Caki2 (cell line): ENCODE results near the gene PWWP2A. TPM values are rescaled to one million over a fixed set of nuclear protein-coding genes. Genes with fewer than 3 reads are reported as not detected.
"Not testable (repeated sequence)": the region's sequence is repeated elsewhere in the genome, so short reads cannot be mapped to it uniquely, and the experiment has no call there.

Source experiments
- DNase-seq: peaks from one replicate; pipeline ENCODE4 v3.0.0-alpha.2; 2015; ENCODE audit warnings: low read depth
- in situ Hi-C: cut with HindIII; loops from 2 replicates; pipeline ENCODE4 v1.10.0; 2016; ENCODE audit warnings: low sequenced_read_pairs, low pct_unique_long_range_greater_than_20kb, mixed read lengths
- total RNA-seq: library from RNA; depleted of rRNA; stranded (reverse); fragments of >200 nt; shearing (Covaris generic); gene quantifications from 2 replicates; pipeline ENCODE4 v1.2.3, GENCODE V29; 2014; ENCODE audit warnings: low replicate concordance; rRNA removed

PWWP2A gene, protein sequence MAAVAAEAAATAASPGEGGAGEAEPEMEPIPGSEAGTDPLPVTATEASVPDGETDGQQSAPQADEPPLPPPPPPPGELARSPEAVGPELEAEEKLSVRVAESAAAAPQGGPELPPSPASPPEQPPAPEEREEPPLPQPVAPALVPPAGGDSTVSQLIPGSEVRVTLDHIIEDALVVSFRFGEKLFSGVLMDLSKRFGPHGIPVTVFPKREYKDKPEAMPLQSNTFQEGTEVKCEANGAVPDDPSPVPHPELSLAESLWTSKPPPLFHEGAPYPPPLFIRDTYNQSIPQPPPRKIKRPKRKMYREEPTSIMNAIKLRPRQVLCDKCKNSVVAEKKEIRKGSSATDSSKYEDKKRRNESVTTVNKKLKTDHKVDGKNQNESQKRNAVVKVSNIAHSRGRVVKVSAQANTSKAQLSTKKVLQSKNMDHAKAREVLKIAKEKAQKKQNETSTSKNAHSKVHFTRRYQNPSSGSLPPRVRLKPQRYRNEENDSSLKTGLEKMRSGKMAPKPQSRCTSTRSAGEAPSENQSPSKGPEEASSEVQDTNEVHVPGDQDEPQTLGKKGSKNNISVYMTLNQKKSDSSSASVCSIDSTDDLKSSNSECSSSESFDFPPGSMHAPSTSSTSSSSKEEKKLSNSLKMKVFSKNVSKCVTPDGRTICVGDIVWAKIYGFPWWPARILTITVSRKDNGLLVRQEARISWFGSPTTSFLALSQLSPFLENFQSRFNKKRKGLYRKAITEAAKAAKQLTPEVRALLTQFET
- total RNA-seq, result 16.2 and 31.2 TPM in 2 replicates

DNA sequence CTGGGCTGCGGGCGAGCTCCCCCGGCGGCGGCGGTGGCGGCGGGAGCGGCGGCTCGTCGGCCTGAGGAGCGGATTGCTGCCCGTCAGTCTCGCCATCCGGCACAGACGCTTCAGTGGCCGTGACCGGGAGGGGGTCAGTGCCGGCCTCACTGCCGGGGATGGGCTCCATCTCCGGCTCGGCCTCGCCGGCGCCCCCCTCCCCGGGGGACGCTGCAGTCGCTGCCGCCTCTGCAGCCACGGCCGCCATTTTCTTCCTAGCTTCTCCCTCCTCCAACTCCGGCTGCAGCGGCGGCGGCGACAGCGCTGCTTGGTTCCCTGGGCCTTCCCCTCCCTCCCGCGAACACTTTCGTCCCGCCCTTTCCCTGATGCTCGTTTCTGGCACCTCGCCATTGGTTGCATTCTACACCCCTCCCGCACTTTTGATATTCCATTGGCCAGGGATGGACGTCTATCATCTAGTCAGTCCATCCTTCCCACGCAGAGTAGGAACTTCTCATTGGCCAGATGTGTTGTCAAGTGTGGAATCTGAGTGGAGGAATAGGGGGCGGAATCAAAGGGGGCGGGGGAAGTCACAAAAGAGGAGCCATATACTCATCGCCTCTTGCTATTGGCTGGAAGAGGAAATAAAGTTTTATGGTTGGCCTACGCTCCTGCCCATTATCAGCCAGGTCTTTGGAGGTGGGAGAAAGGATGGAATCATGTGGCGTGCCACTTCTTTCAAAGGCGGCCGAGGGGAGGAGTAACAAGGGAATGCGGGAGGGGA lies at the start of gene PWWP2A:
TSS of gene PWWP2A (minus strand) at position 309 of the 763 bp plus-strand sequence. CDS start at position 247, 62 bp downstream.
- in situ Hi-C loops, result no loop called here
- DNase-seq, result peak; percentile 100

DNA sequence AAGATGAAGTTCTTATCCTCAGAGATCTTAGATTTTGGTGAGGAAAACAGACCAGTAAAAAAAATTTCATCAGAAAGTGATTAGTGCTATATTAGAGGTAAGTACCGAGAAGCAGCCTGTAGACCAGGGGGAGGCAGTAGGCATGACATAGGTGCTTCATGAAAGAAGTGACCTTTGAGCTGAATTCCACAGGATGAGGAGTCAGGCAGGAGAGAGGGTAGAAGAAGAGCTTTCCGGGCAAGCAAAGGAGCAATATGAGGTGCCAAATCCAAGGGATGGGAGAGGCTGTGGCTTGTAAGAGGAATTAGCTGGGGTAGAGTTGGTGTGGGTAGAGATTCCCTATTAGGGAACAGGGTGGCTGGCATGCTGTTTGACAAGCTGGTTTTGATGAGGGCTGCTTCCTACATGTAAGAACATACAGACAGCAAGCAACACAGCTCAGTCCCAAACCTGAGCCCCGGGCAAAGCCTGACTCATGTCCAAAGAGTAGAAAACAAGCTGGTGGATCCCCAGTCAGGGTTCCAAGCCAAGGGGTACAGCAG lies 48.4 kb upstream of the PWWP2A start:
- in situ Hi-C loops, result no loop called here
- DNase-seq, result no peak

DNA sequence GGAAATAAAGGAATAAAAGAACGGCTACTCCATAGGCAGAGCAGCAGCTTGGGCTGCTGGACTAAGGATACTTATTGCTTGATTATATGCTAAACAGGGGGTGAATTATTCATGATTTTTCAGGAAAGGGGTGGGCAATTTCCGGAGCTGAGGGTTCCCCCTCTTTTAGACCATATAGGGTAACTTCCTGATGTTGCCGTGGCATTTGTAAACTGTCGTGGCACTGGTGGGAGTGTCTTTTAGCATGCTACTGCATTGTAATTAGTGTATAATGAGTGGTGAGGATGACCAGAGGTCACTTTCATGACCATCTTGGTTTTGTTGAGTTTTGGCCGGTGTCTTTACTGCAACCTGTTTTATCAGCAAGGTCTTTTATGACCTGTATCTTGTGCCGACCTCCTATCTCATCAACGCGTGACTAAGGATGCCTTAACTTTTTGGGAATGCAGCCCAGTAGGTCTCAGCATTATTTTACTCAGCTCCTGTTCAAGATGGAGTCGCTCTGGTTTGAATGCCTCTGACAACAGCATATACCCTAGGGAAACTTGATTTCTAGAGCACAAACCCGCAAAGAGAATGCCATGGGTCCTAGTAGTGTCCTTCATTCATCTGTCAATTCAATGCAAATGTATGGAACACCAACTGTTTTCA lies 47.8 kb upstream of the PWWP2A start:
- in situ Hi-C loops, result no loop called here

DNA sequence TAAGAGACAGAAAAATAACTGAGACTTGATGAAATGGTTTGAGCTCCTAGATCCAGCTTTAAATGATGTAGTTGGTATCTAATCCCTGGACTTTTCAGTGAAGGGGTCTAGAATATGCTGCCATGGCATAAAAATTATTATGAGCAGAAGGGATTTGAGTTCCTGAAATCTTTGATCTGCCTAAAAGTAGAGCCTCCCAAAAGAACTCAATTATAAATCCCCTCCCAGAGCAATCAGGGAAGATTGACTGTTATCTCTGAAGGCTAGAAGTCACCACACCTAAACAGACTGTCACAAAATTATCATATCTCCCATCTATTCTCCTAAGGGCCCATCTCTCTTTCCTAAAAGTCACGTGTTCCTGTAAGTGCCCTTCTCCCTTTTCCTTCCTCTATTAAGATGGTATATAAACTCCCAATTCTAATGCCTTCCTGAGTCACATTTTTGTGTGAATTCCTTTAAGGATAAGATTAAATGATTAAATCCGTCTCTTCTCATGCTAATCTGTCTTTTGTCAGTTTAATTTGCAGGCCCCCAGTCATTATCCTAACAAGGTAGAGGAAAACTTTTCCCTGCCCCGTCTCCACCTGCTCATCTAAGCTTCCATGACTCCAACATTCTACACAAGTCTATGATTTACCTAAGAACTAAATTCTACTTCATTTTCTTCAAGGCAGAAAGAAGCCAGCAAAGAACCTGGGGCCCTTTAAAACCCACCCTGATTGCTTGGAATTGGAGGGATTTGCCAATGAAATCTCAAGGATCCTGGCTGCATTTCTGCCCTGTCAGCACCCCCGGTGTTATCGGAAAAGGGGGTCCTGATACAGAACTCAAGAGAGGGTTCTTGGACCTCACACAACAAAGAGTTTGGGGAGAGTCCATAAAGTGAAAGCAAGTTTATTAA lies 47.1 kb upstream of the PWWP2A start:
- in situ Hi-C loops, result no loop called here
- DNase-seq, result no peak

More for the DNA sequence above, 47.8 kb upstream of the PWWP2A start:
- no peak for DNase-seq

DNA sequence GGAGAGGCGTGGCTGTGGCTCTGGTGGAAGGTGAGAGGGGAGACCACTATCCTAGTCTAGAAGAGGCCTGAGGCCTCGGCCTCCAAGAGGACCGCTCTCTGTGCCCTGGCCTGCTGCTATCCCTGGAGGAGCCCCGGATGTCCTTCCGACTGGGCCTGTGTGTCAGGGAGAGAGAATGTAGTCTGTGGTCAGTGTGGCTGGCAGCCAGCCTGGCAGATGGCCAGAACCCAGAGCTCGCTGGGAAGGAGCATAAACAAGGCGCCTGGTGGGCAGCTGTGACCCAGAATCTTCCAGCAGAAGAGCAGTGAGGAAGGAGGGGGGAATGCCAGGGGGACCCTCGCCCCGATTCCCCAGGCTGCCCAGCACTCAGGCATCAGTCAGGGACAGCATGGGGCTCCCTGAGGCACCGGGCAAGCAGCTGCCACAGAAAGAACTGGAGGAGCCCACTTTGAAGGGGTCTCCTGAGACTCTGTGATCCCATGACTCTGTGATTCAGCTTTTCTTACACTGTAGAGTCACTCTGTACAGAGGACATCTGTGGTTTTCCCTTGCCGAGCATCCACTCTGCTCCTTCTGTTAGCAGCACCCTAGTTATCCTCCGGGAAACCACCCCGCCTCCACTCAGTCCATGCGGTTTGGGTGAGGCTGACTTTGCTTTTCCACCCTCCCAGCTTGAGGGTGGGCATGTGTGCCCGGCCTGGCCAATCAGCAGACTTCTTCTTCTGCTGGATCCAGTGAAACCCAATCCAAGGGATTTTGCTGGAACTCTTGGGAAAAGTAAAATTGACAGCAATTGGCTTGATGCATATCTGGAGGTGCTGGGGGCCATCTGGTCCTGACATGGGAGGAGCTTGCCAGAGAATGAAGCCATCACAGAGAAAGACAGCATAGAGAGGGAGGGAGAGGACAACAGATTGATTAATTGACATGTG lies 46.2 kb upstream of the PWWP2A start:
- in situ Hi-C loops, result no loop called here
- peak; percentile 100 for DNase-seq

DNA sequence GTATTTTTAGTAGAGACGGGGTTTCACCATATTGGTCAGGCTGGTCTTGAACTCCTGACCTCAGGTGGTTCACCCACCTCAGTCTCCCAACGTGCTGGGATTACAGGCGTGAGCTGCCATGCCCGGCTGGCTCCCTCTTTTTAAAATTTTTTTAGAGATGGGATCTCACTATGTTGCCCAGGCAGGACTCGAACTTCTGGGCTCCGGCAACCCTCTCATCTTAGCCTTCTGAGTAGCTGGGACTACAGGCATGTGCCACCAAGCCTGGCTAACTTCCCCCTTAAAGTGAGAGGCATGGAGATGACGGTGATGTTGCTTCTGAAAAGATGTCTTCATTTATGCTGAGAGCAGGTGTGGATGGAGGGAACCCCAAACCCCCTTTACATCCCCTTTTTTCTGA lies 43.7 kb upstream of the PWWP2A start:
- in situ Hi-C loops, result no loop called here
- DNase-seq, result no peak

DNA sequence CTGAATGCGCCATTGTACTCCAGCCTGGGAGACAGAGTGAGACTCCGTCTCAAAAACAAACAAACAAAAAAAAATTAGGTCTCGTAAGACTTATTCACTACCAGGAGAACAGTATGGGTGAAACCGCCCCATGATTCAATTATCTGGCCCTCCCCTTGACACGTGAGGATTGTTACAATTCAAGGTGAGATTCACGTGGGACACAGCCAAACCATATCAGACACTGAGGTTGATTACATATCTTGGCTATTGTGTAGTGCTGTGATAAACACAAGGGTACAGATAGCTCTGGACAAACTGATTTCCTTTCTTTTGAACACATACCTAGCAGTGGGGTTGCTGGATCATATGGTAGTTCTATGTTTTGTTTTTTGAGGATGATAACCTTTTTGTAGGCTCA lies 42.4 kb upstream of the PWWP2A start:
- in situ Hi-C loops, result no loop called here
- no peak for DNase-seq

DNA sequence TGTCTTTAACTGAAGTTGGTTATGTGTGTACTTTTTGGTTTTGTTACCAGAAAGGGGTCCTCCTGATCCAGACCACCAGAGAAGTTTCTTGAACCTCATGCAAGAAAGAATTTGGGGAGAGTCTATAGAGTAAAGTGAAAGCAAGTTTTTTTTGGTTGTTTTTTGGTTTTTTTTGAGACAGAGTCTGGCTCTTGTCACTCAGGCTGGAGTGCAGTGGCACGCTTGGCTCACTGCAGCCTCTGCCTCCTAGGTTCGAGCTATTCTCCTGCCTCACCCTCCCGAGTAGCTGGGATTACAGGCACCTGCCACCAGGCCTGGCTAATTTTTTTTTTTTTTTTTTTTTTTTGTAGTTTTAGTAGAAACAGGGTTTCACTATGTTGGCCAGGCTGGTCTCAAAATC lies 41.6 kb upstream of the PWWP2A start:
- in situ Hi-C loops, DNase-seq: not testable (repeated sequence)

DNA sequence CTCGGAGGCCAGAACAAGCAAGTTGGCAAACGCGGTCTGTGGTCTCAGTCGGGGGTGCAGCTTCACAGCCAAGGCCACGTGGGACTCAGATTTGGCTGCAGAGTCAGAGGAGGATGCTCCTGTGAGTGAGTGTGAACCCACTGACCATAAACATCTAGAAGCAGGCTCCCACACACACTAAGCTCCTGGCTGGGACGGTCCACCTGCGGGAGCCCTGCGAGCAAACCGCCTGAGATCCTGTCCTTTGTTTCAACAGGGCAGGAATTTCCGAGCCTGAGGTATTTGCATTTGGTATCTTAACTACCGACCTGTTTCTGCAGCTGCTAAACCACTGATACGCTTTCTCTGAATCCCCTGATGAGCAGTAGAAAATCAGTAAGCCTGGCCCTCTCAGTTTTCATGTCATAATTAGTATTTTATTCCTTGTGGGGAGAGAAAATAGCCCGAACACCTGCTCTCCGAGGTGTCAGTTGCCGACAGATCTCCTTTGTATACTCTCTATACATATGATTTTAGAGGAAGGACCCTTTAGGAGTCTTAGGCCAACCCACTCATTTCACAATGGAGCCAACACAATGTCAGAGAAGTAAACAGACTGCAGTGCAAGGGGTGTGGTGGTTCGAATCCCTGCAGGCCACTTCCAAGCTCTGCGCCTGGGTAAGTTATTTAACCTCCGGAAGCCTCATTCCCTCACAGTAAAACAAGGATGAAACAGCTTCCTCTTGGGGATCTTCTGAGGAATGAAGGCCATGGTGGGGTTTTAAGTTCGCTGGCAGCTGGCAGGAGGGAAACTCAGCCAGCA lies 40.9 kb upstream of the PWWP2A start:
- DNase-seq, result no peak
- in situ Hi-C loops, result no loop called here

DNA sequence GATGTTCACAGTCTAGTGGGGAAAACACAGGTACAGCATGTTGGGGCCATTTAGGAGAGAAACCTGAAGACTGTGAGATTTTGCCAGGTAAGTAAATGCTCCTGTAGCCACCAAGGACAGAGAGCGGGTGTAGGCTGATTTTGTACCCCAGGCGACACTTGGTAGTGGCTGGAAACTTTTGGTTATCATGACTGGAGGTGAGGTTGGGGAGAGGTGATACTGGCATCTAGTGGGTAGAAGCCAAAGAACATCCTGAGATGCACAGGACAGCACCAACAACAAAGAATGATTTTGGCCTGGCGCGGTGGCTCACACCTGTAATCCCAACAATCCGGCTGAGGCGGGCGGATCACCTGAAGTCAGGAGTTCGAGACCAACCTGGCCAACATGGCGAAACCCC lies 38.8 kb upstream of the PWWP2A start:
- in situ Hi-C loops, result no loop called here
- DNase-seq, result no peak

DNA sequence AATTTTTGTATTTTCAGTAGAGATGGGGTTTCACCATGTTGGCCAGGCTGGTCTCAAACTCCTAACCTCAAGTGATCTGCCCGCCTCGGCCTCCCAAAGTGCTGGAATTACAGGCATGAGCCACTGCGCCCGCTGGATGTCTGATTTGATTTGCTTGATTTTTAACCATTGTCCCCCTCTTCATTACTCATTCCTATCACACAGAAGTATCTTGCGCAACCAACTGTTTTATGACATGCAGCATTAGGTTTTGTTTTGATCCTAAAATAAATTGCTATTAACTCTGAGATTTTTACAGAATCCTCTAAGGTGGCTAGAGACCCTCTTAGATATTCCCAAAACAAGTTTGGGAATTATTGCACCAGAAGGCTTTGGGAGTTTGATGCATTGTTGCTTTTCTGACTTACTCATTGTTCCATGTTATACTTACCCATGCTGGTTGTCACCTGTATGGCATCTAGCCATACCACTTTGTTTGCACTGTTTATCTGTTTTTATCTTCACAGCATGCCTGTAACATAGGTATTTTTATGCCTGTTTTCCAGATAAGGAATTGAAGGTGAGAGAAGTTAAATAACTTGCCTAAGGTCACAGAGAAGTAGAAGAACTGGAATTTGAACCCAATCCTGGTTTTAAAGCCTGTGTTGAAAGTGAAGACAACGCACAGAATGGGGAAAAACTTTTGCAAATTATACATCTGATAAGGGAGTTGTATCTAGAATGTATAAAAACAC lies 35.9 kb upstream of the PWWP2A start:
- no peak for DNase-seq
- in situ Hi-C loops, result no loop called here

DNA sequence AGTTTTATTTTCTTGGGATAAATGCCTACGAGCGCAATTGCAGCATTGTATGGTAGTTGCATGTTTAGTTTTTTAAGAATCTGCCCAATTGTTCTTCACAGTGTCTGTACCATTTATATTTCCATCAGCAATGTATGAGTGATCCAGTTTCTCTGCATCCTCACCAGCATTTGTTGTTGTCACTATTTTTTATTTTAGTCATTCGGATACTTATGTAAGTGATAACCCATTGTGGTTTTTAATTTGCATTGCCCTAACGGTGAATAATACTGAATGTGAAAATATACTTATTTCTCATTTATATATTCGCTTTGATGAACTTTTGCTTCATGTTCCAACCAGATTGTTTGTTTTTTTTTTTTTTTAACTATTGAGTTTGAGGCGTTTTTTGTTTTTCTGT lies 33.7 kb upstream of the PWWP2A start:
- in situ Hi-C loops, result no loop called here
- no peak for DNase-seq

DNA sequence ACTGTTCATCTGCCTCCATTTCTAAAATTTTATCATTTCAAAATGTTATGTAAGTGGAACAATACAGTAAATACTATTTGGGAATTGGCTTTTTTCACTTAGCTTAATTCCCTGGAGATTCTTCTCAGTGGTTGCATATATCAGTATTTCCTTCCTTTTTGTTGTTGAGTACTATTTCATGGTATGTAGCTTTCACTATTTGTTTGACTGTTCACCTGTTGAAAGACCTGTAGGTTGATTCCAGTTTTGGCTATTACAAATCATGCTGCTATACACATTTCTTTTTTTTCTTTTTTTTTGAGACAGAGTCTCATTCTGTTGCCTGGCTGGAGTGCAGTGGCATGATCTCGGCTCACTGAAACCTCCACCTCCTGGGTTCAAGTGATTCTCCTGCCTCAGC lies 33.0 kb upstream of the PWWP2A start:
- no peak for DNase-seq
- in situ Hi-C loops, result no loop called here

DNA sequence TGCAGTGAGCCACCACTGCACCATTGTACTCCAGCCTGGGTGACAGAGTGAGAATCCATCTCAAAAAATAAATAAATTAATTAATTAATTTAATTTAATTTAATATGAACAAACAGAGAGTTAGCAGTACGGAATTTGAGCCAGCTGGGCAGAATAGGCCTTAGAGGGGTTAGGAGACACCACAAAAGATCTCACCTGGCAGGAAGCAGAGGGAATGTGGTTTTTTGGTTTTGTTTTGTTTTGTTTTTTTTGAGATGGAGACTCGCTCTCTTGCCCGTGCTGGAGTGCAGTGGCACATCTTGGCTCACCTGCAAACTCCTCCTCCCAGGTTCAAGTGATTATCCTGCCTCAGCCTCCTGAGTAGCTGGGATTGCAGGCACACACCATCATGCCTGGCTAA lies 31.8 kb upstream of the PWWP2A start:
- in situ Hi-C loops, result no loop called here

DNA sequence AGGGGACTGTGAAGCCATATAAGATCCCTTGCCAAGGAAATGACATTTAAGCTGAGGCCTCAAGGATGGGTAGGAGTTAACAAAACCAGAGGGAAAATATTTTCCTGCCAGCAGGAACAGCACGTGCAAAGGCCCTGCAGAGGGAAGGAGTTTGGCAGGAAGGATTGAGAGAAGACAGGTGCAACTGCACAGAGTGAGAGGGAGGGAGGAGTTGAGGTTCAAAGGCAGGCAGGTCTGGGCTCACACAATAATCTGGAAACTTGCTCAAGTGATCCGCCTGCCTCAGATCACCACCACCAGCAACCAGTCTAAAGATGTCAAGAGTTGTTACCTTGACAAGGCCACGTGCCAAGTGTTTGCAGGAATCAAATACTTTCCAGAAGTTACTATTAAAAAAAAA lies 31.1 kb upstream of the PWWP2A start:
- DNase-seq, result no peak
- in situ Hi-C loops, result no loop called here

More for the DNA sequence above, 31.8 kb upstream of the PWWP2A start:
- DNase-seq, result no peak
